ENCODE data around the gene DNAJC18.
"Not testable (repeated sequence)": the region's sequence is repeated elsewhere in the genome, so short reads cannot be mapped to it uniquely, and the experiment has no call there.

Gene DNAJC18

GRCh38 chr5:139460455-139460854 lies 21.1 kb upstream of the DNAJC18 start:
- DNase-seq, result no peak

- DNase-seq, result no peak
These were observed 20.2 kb upstream of the DNAJC18 start for GRCh38 chr5:139459451-139459934.

- peak; percentile 41 for DNase-seq
These were observed 19.5 kb upstream of the DNAJC18 start for GRCh38 chr5:139458580-139459407.

- DNase-seq, result no peak
These were observed 18.5 kb upstream of the DNAJC18 start for GRCh38 chr5:139457653-139458306.

- no peak for DNase-seq
These were observed 17.9 kb upstream of the DNAJC18 start for GRCh38 chr5:139457241-139457640.

GRCh38 chr5:139456776-139457175 lies 17.5 kb upstream of the DNAJC18 start:
- no peak for DNase-seq

GRCh38 chr5:139454568-139455290 lies 15.4 kb upstream of the DNAJC18 start:
- DNase-seq, result no peak

GRCh38 chr5:139453683-139454567 lies 14.6 kb upstream of the DNAJC18 start:
- no peak for DNase-seq

- no peak for DNase-seq
These were observed 12.7 kb upstream of the DNAJC18 start for GRCh38 chr5:139451878-139452660.

- no peak for DNase-seq
These were observed 11.9 kb upstream of the DNAJC18 start for GRCh38 chr5:139451176-139451575.

GRCh38 chr5:139446956-139447779 lies 7.8 kb upstream of the DNAJC18 start:
- DNase-seq, result peak; percentile 6

- no peak for DNase-seq
These were observed 6.2 kb upstream of the DNAJC18 start for GRCh38 chr5:139445325-139446170.

- peak; percentile 11 for DNase-seq
These were observed 4.6 kb upstream of the DNAJC18 start for GRCh38 chr5:139443831-139444453.

GRCh38 chr5:139440416-139440815 lies 1.1 kb upstream of the DNAJC18 start:
- not testable (repeated sequence) for DNase-seq

GRCh38 chr5:139438707-139439012 lies 665 bp downstream of the DNAJC18 start:
- DNase-seq, result no peak

GRCh38 chr5:139435676-139436075 lies 3.6 kb downstream of the DNAJC18 start:
- DNase-seq, result no peak

GRCh38 chr5:139431706-139432105 lies 7.6 kb downstream of the DNAJC18 start:
- no peak for DNase-seq

GRCh38 chr5:139430015-139430414 lies 9.3 kb downstream of the DNAJC18 start:
- DNase-seq, result no peak

- no peak for DNase-seq
These were observed 13.0 kb downstream of the DNAJC18 start for GRCh38 chr5:139426203-139426885.
